ENCODE measurements around the gene NTRK3.

NTRK3 gene

GRCh38 chr15:88177451-88177850 is 79.1 kb downstream of the NTRK3 start:
- no peak for DNase-seq

- no peak for DNase-seq
Observed at GRCh38 chr15:88174571-88174970, 82.0 kb downstream of the NTRK3 start.

GRCh38 chr15:88166082-88166993 is 90.2 kb downstream of the NTRK3 start:
- no peak for DNase-seq

GRCh38 chr15:88161636-88162035 is 94.9 kb downstream of the NTRK3 start:
- no peak for DNase-seq

- DNase-seq: no peak
Observed at GRCh38 chr15:88155310-88155709, 101.2 kb downstream of the NTRK3 start.

- DNase-seq: no peak
Observed at GRCh38 chr15:88152672-88153071, 103.9 kb downstream of the NTRK3 start.

- DNase-seq: no peak
Observed at GRCh38 chr15:88147760-88148159, 108.8 kb downstream of the NTRK3 start.

GRCh38 chr15:88144921-88145653 is 111.5 kb downstream of the NTRK3 start:
- DNase-seq: no peak

GRCh38 chr15:88142121-88142520 is 114.4 kb downstream of the NTRK3 start:
- no peak for DNase-seq

GRCh38 chr15:88141269-88141889 is 115.2 kb downstream of the NTRK3 start:
- DNase-seq: no peak

GRCh38 chr15:88140398-88140797 is 116.1 kb downstream of the NTRK3 start:
- DNase-seq: no peak

GRCh38 chr15:88139936-88140335 is 116.6 kb downstream of the NTRK3 start:
- DNase-seq: no peak

- no peak for DNase-seq
Observed at GRCh38 chr15:88133795-88134194, 122.7 kb downstream of the NTRK3 start.

GRCh38 chr15:88132499-88132898 is 124.0 kb downstream of the NTRK3 start:
- DNase-seq: no peak

- DNase-seq: no peak
Observed at GRCh38 chr15:88131937-88132336, 124.6 kb downstream of the NTRK3 start.

GRCh38 chr15:88127432-88127790 is 129.1 kb downstream of the NTRK3 start:
- DNase-seq: no peak

GRCh38 chr15:88126695-88127431 is 129.7 kb downstream of the NTRK3 start:
- no peak for DNase-seq

GRCh38 chr15:88125576-88125975 is 131.0 kb downstream of the NTRK3 start:
- DNase-seq: no peak

- DNase-seq: no peak
Observed at GRCh38 chr15:88124199-88124598, 132.3 kb downstream of the NTRK3 start.

- DNase-seq: no peak
Observed at GRCh38 chr15:88121968-88122530, 134.5 kb downstream of the NTRK3 start.

GRCh38 chr15:88120026-88120425 is 136.5 kb downstream of the NTRK3 start:
- DNase-seq: no peak

- no peak for DNase-seq
Observed at GRCh38 chr15:88118741-88119140, 137.8 kb downstream of the NTRK3 start.

GRCh38 chr15:88118035-88118434 is 138.5 kb downstream of the NTRK3 start:
- no peak for DNase-seq
